Stimulated activated naive CD8-positive, alpha-beta T cell treated with anti-CD3 and anti-CD28 coated beads, Interleukin-15, Interleukin-2, amounts not matched to agents 100 ng/mL and 50 ng/mL, for 24 hours (primary cell): Measurements from ENCODE around the gene CIB4.

ENCODE experiments used
- H3K27ac Mint-ChIP-seq: one replicate; pipeline ENCODE4 v1.8.0; 2021; ENCODE audit warnings: mild to moderate bottlenecking, mixed read lengths
- H3K27me3 Mint-ChIP-seq: one replicate; pipeline ENCODE4 v1.8.0; 2021; ENCODE audit warnings: mixed read lengths
- H3K36me3 Mint-ChIP-seq: one replicate; pipeline ENCODE4 v1.8.0; 2021; ENCODE audit warnings: low read depth, mixed read lengths
- H3K4me1 Mint-ChIP-seq: one replicate; pipeline ENCODE4 v1.8.0; 2021; ENCODE audit warnings: low read depth, mixed read lengths
- H3K4me3 Mint-ChIP-seq: one replicate; pipeline ENCODE4 v1.8.0; 2021; ENCODE audit warnings: mild to moderate bottlenecking, mixed read lengths
- H3K9me3 Mint-ChIP-seq: one replicate; pipeline ENCODE4 v1.8.0; 2021; ENCODE audit warnings: mixed read lengths

CIB4 gene

DNA sequence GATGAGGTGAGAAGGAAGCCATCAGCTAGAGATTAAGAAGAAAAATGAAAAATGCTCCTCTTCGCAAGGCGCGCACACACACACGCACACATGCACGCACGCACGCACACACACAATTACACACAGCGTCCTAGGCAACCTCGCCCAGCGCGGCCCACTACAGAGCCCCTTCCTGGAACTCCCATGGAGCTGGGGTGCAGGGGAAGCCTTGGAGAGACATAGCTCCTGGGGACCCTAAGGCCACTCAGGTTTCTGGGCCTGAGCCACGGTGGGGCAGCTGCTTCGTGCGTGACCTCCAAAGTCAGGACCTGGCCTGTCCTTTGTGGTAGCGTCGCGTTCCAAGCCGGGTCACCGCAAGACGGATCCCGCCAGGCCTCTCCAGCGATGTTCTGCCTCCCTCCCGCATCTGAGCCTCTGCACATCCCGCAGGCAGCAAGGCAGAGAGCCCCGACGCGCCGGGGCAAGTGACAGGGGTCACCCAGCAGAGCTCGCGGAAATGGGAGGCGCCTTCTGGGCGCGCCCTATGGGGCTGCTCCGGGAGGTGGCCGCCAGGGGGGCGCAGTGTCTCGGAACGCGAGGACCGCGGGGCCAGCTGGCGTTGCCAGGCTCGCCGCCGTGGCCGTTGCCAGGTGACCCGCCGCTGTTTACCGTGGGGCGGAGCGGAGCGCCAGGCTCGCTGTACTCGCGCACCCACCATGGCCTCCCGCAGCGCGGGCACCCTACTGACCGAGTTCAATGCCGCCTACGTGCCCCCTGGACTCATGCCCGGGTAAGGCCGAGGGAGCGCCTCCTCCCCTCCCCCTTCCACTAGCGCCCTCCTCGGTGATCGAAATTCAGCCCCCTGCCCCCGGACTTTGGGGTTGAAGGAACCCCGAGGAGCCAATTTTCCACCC is 79.0 kb downstream of the CIB4 start:
- H3K4me3 Mint-ChIP-seq: peak overlapping the region; percentile 37
- peaks cover 70% of the 10 kb centered on the region for H3K27me3 Mint-ChIP-seq

DNA sequence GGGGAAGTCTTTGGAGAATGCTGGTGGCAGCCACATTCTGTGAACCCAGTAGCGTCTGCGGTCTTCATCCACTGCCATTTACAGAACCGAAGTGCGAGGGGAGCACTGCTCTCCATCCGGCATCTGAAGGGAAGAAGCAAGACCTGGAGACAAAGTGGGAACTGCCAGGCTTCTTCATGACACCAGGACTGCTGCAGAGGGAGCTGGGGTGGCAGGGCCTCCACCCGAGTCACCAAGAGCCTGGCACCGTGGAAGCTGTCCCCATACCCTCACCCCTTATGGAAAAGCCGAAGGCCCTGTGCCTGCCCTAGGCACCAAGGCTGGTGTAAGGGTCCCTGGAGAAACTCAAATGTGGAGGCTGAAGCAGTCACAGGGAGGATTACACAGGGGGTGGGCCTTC is 79.8 kb downstream of the CIB4 start:
- Mint-ChIP-seq H3K27ac (no peak overlapping the region), H3K27me3 (peaks cover 67% of the 10 kb centered on the region), H3K4me1 (peaks cover 16% of the 10 kb centered on the region), H3K4me3 (peak overlapping the region; percentile 9), H3K9me3 (no peaks in the 10 kb centered on the region), H3K36me3 (no peaks in the 10 kb centered on the region)

More for the DNA sequence above, 79.0 kb downstream of the CIB4 start:
- peaks cover 16% of the 10 kb centered on the region for H3K4me1 Mint-ChIP-seq
- H3K36me3 Mint-ChIP-seq: no peaks in the 10 kb centered on the region
- H3K9me3 Mint-ChIP-seq: no peaks in the 10 kb centered on the region
- H3K27ac Mint-ChIP-seq: no peak overlapping the region

DNA sequence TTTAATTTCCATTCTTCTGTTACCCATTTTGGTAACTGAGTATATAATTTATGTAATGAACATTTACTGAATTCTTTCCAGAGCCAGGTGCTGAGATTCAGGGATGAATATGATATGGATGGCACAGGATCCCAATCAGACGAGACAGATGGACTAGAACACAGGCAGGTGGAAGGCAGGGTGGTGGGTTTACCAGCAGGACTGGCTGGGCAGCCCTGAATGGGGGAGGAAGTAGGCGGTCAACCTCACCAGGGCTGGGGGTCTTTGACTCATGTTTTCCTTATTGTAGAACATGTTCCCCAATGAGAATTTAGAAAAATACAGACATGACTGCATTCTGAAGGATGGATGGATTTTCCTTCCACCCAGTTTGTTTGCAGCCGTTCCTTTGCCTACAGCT is 80.3 kb downstream of the CIB4 start:
- H3K4me3 Mint-ChIP-seq: no peak overlapping the region
- H3K4me1 Mint-ChIP-seq: peaks cover 16% of the 10 kb centered on the region
- H3K27ac Mint-ChIP-seq: no peak overlapping the region
- H3K27me3 Mint-ChIP-seq: peaks cover 64% of the 10 kb centered on the region
- H3K9me3 Mint-ChIP-seq: no peaks in the 10 kb centered on the region
- no peaks in the 10 kb centered on the region for H3K36me3 Mint-ChIP-seq

DNA sequence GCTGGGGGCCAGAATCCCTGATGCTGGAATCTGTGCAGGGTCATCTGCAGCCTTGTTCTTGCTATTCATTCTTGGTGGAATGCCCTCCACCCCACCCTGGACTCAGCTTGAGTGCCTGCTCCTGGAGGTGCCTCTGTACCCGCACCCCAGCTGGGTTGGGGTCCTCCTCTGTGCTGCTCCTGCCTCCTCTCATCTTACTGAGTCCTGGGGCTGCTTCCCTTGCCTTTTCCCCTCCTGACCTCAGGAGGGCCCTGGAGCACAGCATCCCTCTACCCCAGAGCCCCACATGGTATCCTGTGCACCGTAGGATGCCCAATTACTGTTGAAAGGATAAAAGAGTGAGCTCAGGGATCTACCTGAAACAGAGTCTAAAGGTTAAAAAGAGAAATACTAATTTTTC is 81.6 kb downstream of the CIB4 start:
- Mint-ChIP-seq H3K36me3 (no peaks in the 10 kb centered on the region), H3K9me3 (no peaks in the 10 kb centered on the region), H3K4me1 (peaks cover 16% of the 10 kb centered on the region), H3K4me3 (no peak overlapping the region), H3K27ac (no peak overlapping the region), H3K27me3 (peaks cover 56% of the 10 kb centered on the region)

DNA sequence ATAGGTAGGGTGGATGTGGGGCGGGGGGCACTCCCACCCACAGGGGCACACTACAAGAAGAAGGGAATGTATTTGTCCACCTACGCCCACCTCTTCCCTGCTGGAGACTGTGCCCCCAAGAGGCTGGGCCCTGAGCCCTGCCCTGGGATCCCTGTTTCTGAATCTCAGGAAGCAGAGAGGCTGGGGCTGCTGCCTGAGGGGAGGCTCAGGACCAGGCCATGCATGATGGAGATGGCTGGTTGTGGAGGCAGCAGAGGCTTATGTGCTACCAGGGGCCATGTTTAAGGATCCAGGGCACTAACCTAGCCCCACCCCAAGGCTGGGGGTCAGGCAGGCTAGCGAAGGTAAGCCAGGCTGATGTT is 82.1 kb downstream of the CIB4 start:
- Mint-ChIP-seq H3K36me3 (no peaks in the 10 kb centered on the region), H3K4me1 (peaks cover 16% of the 10 kb centered on the region), H3K27ac (no peak overlapping the region), H3K4me3 (no peak overlapping the region), H3K9me3 (no peaks in the 10 kb centered on the region), H3K27me3 (peaks cover 55% of the 10 kb centered on the region)

DNA sequence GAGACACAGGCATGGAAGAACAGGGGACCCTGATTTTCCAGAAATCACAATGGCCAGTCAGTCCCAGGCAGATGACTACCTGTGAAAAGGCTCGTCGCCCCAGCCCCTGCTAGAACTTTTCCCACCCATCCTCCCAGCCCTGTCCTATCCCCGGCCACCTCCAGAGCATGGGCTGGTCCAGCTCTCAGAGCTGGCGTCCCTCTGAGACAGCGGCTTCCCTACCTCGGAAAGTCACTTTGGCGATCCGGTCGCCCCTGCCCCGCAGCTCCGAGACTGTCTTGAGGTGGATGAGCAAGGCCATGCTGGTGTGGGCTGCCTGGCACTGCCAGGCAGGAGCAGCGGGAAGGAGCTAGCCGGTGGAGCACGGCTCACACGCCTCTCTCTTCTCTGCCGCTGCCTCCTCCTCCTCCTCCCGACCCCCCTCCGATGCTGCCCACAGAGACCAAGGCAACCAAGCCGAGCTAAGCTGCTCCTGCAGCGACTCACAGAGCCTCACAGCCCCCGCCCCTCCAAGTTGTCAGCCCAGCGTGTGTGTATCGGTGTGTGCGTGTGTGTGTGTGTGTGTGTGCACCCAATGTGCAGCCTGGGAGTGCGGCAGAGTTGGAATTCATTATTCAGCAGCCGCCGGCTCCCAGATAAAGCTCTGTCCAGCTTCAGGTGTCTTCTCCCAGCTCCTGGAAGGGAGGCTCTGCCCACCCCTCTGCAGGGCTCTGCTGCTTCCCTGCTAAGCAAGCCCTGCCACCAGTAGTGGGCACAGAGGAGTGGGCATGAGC is 82.7 kb downstream of the CIB4 start:
- Mint-ChIP-seq H3K4me3 (no peak overlapping the region), H3K27ac (no peak overlapping the region), H3K27me3 (peaks cover 49% of the 10 kb centered on the region), H3K36me3 (no peaks in the 10 kb centered on the region), H3K4me1 (peaks cover 16% of the 10 kb centered on the region), H3K9me3 (no peaks in the 10 kb centered on the region)

DNA sequence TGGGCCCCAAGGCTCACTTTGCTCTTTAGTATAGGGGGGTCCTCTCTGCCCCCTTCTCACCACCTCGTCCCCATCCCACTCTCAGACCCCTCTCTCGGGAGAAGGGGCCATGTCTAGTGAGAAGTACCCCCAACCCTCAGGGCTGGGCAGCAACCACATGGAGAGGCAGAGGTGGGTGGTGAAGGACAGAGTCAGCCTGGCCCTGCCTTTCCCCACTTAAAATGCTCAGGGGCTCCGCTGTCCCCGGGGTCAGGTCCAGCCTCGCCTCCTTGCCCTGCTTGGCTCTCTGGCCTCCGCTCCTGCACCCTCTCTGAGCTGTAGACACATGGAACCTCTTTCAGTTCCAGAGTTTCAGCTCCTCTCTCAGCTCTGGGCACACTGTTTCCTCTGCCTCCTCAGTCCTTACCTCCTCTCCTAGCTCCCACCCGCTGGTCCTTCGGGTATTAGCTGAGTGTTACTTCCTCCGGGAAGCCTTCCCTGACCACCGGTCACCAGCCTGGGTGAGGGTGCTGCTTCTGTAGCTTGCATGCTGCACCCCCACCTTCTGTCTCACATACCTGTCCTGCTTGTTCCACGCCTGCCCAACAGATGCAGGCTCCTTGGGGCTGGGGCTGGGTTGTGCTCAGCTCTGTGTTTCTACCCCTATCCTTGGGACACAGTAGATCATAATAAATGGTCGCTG is 83.8 kb downstream of the CIB4 start:
- no peaks in the 10 kb centered on the region for H3K36me3 Mint-ChIP-seq

DNA sequence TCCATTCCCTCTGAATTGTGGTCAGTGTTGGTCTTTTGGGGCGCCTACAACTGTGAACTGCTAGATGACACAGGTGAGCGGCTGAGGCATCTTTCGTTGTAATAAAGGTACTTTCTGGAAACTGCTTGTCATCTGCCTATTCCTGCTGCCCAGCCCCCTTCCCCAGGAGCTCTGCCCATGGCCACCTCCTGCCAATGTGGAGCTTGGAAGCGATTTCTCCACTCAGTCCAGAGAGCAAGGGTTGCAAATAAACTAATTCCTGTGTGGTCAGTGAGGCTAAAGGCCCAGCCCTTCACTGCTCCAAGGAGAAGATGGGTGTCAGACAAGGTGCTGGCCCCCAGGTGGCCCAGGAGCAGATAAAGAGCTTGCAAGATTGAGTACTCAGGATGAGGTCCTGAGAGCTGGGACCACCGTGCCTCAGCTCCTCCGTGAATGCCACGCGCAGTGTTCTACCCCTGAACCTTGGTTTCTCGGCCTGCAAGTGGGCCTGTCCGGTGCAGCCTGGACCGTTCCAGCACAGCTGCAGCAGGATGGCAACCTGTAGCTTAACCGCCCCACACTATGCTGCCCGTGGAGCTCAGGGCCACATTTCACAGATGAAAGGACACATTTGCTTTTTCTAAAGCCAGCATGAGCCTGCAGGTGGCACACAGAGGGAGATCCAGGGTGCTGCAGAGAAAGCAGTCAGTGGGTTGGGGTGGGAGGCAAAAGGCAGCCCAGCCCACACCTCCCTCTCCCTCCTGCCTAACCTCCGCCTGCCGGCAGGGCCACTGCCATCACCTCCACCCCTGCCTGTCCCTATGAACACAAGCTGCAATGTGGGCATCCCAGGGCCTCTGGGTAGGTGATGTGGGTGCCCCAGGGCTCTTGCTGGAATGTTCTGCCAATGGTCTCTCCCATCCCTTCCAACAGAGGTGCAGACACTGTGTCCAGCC is 84.6 kb downstream of the CIB4 start:
- H3K4me1 Mint-ChIP-seq: peaks cover under 1% of the 10 kb centered on the region
- no peak overlapping the region for H3K4me3 Mint-ChIP-seq
- H3K27ac Mint-ChIP-seq: no peak overlapping the region
- no peaks in the 10 kb centered on the region for H3K9me3 Mint-ChIP-seq
- H3K36me3 Mint-ChIP-seq: no peaks in the 10 kb centered on the region
- H3K27me3 Mint-ChIP-seq: peaks cover 34% of the 10 kb centered on the region

More for the DNA sequence above, 83.8 kb downstream of the CIB4 start:
- Mint-ChIP-seq H3K27me3 (peaks cover 41% of the 10 kb centered on the region), H3K27ac (no peak overlapping the region), H3K4me3 (no peak overlapping the region), H3K9me3 (no peaks in the 10 kb centered on the region), H3K4me1 (peaks cover 6% of the 10 kb centered on the region)

DNA sequence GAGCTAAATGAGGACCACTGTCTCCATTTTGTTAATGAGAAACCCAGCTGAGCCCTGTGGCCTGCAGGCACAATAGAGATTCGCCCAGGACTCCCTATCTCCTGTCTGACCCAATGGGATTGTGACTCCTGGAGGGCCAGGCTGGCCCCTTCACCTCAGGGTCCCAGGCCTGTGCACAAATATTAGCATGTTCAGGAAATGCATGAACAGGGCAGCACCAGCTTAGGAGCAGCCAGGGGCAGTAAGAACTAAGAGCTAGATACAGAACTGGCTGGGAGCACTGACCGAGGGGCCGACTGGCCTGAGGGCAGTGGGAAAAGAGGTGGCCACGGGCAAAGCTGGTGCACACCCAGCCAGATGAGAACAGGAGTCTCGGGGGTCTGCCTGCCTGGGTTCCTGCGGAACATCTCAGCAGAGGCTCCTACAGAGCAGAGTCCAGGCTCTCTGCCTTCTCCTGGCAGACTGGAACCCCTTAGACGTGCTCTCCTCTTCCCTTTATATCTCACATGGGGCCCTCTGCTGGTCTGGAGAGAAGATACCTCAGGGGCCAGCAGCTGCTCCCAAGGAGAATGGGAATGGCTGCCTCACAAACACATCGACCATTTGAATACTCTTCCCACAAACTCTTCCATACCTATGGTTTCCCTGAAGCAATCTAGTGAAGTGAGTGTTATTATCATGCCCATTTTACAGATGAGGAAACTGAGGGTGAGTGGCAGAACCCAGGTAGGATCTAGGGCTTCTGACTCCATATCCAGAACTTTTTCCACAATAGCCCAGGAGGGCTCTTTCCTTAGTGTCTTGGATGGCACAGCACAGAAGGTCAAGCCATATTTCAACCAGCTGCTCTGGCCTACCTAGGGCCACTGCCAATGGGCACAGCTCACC is 85.7 kb downstream of the CIB4 start:
- Mint-ChIP-seq H3K36me3 (no peaks in the 10 kb centered on the region), H3K9me3 (no peaks in the 10 kb centered on the region), H3K27me3 (peaks cover 31% of the 10 kb centered on the region), H3K4me3 (no peak overlapping the region), H3K4me1 (no peaks in the 10 kb centered on the region), H3K27ac (no peak overlapping the region)

DNA sequence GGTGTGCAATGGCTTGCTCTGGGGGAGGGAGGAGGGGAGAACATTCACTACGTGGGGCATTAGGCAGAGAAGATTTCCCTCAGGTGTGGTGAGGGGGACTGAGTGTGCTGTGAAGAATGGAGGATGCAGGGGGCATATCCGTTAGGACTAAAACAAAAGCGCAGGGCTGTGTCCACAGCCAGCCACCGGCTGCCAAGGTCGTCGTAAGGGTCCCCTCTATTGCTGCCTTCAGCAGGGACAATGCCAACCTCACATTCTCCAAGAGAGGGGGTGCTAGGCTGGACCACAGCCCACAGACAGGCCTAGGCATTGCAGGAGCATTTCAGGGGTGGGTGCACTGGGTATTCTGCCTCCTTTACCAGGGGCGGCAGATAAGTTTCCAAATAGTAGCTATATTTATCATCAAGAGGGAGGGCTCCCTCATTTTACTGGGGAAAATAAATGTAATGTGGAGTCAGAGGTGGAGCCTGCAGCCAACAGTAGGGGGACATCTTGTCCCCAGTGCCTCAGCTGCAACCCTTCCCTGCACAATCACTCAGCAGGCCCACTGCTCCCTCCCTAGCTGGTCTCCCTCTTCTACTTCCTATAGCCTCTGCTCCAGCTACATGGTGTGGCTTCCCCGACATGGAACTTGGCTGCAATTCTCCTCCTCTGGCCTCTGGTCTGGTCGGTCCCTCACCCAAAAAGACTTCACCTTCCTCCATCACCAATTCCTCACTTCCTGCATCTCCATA is 88.4 kb downstream of the CIB4 start:
- H3K4me3 Mint-ChIP-seq: no peak overlapping the region
- peaks cover 12% of the 10 kb centered on the region for H3K27me3 Mint-ChIP-seq
- no peak overlapping the region for H3K27ac Mint-ChIP-seq
- H3K4me1 Mint-ChIP-seq: no peaks in the 10 kb centered on the region
- H3K9me3 Mint-ChIP-seq: no peaks in the 10 kb centered on the region
- H3K36me3 Mint-ChIP-seq: no peaks in the 10 kb centered on the region

DNA sequence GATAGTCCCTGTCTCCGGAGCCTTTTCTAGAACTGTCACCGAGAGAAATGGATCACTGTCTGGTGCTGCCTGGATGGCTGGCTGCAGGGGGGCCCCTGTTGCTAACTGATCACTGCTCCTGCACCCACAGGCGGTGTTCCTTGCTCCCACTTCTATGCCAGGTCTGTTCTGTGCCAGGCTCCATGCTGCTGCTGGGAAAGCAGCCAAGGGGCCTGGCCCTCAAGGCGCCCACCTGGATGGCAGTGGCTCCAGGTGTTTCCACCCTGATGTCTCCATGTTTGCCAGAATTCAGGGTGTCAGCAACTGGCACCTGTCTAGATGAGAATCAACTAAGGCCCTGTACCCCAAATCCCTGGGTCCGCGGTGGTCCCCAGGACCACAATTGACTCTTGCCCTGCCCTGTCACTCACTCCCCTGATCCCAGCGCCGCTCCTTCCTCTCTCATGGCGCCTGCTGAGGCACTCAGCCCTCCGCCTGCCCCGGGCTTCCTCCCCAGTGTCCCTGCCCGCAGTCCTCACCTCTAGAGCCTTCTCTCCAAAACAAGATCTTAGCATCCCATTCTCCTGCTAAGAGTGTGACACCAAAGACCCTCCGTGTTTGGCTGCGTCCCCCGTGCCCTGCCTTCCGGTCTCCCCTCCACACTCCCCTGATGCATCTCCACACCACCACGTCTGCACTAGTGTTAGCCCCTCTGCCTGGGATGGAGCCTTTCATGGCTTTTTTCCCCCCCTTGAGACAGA is 90.7 kb downstream of the CIB4 start:
- H3K36me3 Mint-ChIP-seq: no peaks in the 10 kb centered on the region
- H3K9me3 Mint-ChIP-seq: no peaks in the 10 kb centered on the region
- peaks cover 8% of the 10 kb centered on the region for H3K27me3 Mint-ChIP-seq

DNA sequence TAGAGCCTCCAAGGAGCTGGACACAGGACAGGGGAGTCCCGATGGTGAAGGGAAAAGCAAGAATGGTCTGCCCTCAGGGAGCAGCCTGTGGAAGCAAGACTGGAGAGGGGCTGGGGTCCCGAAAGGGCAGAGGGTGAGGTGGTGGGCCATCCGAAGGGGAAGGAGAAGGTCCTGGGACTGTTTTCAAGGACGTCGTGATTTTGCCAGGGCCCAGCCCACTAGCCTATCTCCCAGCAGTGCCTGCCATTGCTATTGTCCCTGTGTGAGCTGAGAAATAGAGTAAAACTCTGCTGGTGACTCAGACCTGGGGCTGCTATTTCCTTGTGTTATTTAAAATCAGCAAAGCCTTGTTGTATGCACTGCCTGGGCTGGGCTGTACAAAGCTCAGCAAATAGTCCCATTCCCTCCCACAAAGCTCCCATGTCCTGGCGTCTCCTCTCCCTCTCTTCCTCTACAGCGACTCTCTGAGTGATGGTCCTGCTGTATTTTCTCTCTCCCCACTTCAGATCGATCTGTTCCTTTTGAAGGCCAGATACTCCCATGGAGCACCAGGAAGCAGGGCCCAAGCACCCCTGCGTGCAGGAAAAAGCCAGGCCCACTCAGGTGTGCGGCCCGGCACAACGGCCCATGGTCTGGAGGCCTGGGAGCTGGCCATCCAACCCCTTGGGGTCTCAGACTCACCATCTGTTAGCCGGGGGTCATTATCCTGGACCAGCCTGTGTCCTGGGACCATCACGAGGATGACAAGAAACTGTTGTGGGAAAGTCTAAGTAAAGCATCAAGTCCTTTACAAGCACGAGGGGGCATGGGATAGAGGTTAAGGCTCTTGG is 98.3 kb downstream of the CIB4 start:
- Mint-ChIP-seq H3K4me1 (no peaks in the 10 kb centered on the region), H3K9me3 (no peaks in the 10 kb centered on the region), H3K27ac (no peak overlapping the region), H3K4me3 (no peak overlapping the region), H3K27me3 (peaks cover 4% of the 10 kb centered on the region), H3K36me3 (no peaks in the 10 kb centered on the region)

More for the DNA sequence above, 90.7 kb downstream of the CIB4 start:
- Mint-ChIP-seq H3K27ac (no peak overlapping the region), H3K4me1 (no peaks in the 10 kb centered on the region), H3K4me3 (no peak overlapping the region)
